Endodermal cell (in vitro differentiated cells): Measurements from ENCODE around the gene RASGEF1C. TPM values are rescaled to one million over a fixed set of nuclear protein-coding genes. Genes with fewer than 3 reads are reported as not detected.

Experiments used
- DNase-seq: peaks from one replicate; pipeline ENCODE4 v3.0.0-alpha.2; 2017
- H3K27ac ChIP-seq: 2 replicates; pipeline ENCODE4 v1.5.1; 2013; ENCODE audit warnings: mild to moderate bottlenecking, low read depth, low read length, moderate library complexity
- H3K27me3 ChIP-seq: 2 replicates; pipeline ENCODE4 v1.6.1; 2013; ENCODE audit warnings: mild to moderate bottlenecking, low read length, moderate library complexity; ENCODE audit not compliant: insufficient read depth, control insufficient read depth, poor library complexity, severe bottlenecking
- H3K36me3 ChIP-seq: 2 replicates; pipeline ENCODE4 v1.7.0; 2013; ENCODE audit warnings: mild to moderate bottlenecking, low read length, moderate library complexity; ENCODE audit not compliant: control insufficient read depth, insufficient read depth
- H3K4me1 ChIP-seq: one replicate; pipeline ENCODE4 v1.7.0; 2013; ENCODE audit warnings: low read length; ENCODE audit not compliant: control insufficient read depth, insufficient read depth
- H3K4me3 ChIP-seq: 2 replicates; pipeline ENCODE4 v1.5.1; 2013; ENCODE audit warnings: mild to moderate bottlenecking, low read length, moderate library complexity
- H3K9ac ChIP-seq: 2 replicates; pipeline ENCODE4 v1.6.1; 2013; ENCODE audit warnings: mild to moderate bottlenecking, low read length, moderate library complexity; ENCODE audit not compliant: poor library complexity, severe bottlenecking; ENCODE audit errors: extremely low read depth
- H3K9me3 ChIP-seq: 2 replicates; pipeline ENCODE4 v1.6.1; 2013; ENCODE audit warnings: mild to moderate bottlenecking, low read length, moderate library complexity; ENCODE audit not compliant: control insufficient read depth
- H3K27ac Mint-ChIP-seq: 2 replicates; pipeline ENCODE4 v1.8.0; 2020; ENCODE audit warnings: mixed read lengths
- H3K27me3 Mint-ChIP-seq: 2 replicates; pipeline ENCODE4 v1.8.0; 2021; ENCODE audit warnings: mild to moderate bottlenecking, mixed read lengths; ENCODE audit not compliant: insufficient read depth
- H3K36me3 Mint-ChIP-seq: 2 replicates; pipeline ENCODE4 v1.8.0; 2020; ENCODE audit warnings: low read depth, mixed read lengths
- H3K4me1 Mint-ChIP-seq: 2 replicates; pipeline ENCODE4 v1.8.0; 2020; ENCODE audit warnings: mixed read lengths
- H3K4me3 Mint-ChIP-seq: 2 replicates; pipeline ENCODE4 v1.8.0; 2020; ENCODE audit warnings: mild to moderate bottlenecking, moderate library complexity, mixed read lengths
- H3K9me3 Mint-ChIP-seq: 2 replicates; pipeline ENCODE4 v1.8.0; 2020; ENCODE audit warnings: mild to moderate bottlenecking, mixed read lengths
- CTCF ChIP-seq: fragments of 200-600 bp; sonication (generic); conservative IDR thresholded peaks from 2 replicates; pipeline ENCODE4 v1.5.0; 2021; ENCODE audit warnings: antibody characterized with exemption, mild to moderate bottlenecking
- WGBS, 2 experiments: methylation state at CpG; one replicate each; pipeline versions ENCODE4 v1.1.5 to v1.1.7; 2013; ENCODE audit warnings: missing lambda C conversion rate in 2 of 2, mixed read lengths in 1 of 2; ENCODE audit not compliant: insufficient coverage in 1 of 2, insufficient read length in 1 of 2; 5-methylcytosine and 5-hydroxymethylcytosine counted together
- total RNA-seq, 2 donors: library from RNA; stranded (reverse); fragmentation: NEBNext Ultra II Directional in 1 of 2; extraction: Animal tissue kit (Norgen Biotek cat#: 25700) in 1 of 2; gene quantifications; 2 replicates in 1 of 2; 3 replicates in 1 of 2; pipeline ENCODE4 v1.2.1, GENCODE V29; 2021

Gene RASGEF1C
- total RNA-seq, 2 donors from 2014 or later = 0.62 to 0.75 TPM

- Histone ChIP-seq H3K9me3 (no peaks in the 10 kb centered on the region), H3K4me3 (no peak overlapping the region), H3K36me3 (no peaks in the 10 kb centered on the region), H3K4me1 (peaks cover 15% of the 10 kb centered on the region), H3K27me3 (no peaks in the 10 kb centered on the region), H3K9ac (no peak overlapping the region), H3K27ac (no peak overlapping the region)
- no peak for TF ChIP-seq CTCF
- 91 to 95% methylated on average over 10 to 11 of the region's 11 CpGs for WGBS, 2 experiments
- peaks cover 29% of the 10 kb centered on the region for H3K4me1 Mint-ChIP-seq
- no peaks in the 10 kb centered on the region for H3K36me3 Mint-ChIP-seq
- no peaks in the 10 kb centered on the region for H3K27me3 Mint-ChIP-seq
- no peak overlapping the region for H3K27ac Mint-ChIP-seq
- peak; percentile 43 for DNase-seq
- no peak overlapping the region for H3K4me3 Mint-ChIP-seq
- H3K9me3 Mint-ChIP-seq = no peaks in the 10 kb centered on the region
Observed at GRCh38 chr5:180086816-180087399, 122.1 kb downstream of the RASGEF1C start.

GRCh38 chr5:180085837-180086236 is 123.2 kb downstream of the RASGEF1C start:
- peaks cover 29% of the 10 kb centered on the region for H3K4me1 Mint-ChIP-seq
- peak; percentile 58 for DNase-seq
- peak overlapping the region; percentile 67 for H3K27ac Mint-ChIP-seq

GRCh38 chr5:180084638-180085561 is 124.1 kb downstream of the RASGEF1C start:
- Histone ChIP-seq H3K4me1 (peaks cover 15% of the 10 kb centered on the region), H3K4me3 (no peak overlapping the region), H3K9me3 (no peaks in the 10 kb centered on the region), H3K27me3 (no peaks in the 10 kb centered on the region), H3K9ac (no peak overlapping the region), H3K36me3 (no peaks in the 10 kb centered on the region), H3K27ac (peak overlapping the region; percentile 99)
- DNase-seq = peak; percentile 75
- Mint-ChIP-seq H3K4me3 (no peak overlapping the region), H3K27ac (peak overlapping the region; percentile 58), H3K27me3 (peaks cover 8% of the 10 kb centered on the region), H3K36me3 (no peaks in the 10 kb centered on the region), H3K4me1 (peaks cover 29% of the 10 kb centered on the region), H3K9me3 (peaks cover 7% of the 10 kb centered on the region)
- no peak for TF ChIP-seq CTCF
- WGBS, 2 experiments = 70 to 86% methylated on average over 9 to 13 of the region's 13 CpGs

More at GRCh38 chr5:180085837-180086236, 123.2 kb downstream of the RASGEF1C start:
- WGBS, 2 experiments = 47 to 48% methylated on average over 3 to 6 of the region's 7 CpGs
- peaks cover 15% of the 10 kb centered on the region for H3K4me1 ChIP-seq
- Mint-ChIP-seq H3K4me3 (no peak overlapping the region), H3K36me3 (no peaks in the 10 kb centered on the region), H3K27me3 (peaks cover under 1% of the 10 kb centered on the region), H3K9me3 (peaks cover 2% of the 10 kb centered on the region)
- no peak overlapping the region for H3K4me3 ChIP-seq
- H3K9ac ChIP-seq = no peak overlapping the region
- peak overlapping the region; percentile 83 for H3K27ac ChIP-seq
- H3K9me3 ChIP-seq = no peaks in the 10 kb centered on the region
- TF ChIP-seq CTCF = no peak
- H3K27me3 ChIP-seq = no peaks in the 10 kb centered on the region
- no peaks in the 10 kb centered on the region for H3K36me3 ChIP-seq
